GM12865 (cell line): ENCODE measurements around the gene TCAP.

ENCODE experiments used
- DNase-seq: peaks from one replicate; pipeline ENCODE4 v3.0.0; 2010; ENCODE audit warnings: low read depth
- H3K4me3 ChIP-seq: 2 replicates; pipeline ENCODE4 v1.5.1; 2011; ENCODE audit warnings: mild to moderate bottlenecking, low read depth, low read length, control low read depth
- TF ChIP-seq, protein P1 (sequence below): IDR thresholded peaks from 2 replicates; pipeline ENCODE4 v1.5.1; 2011; ENCODE audit warnings: low read length, control low read depth, low read depth, inconsistent platforms; ENCODE audit not compliant: insufficient read depth; ENCODE audit errors: missing control alignments

The TCAP gene

DNA sequence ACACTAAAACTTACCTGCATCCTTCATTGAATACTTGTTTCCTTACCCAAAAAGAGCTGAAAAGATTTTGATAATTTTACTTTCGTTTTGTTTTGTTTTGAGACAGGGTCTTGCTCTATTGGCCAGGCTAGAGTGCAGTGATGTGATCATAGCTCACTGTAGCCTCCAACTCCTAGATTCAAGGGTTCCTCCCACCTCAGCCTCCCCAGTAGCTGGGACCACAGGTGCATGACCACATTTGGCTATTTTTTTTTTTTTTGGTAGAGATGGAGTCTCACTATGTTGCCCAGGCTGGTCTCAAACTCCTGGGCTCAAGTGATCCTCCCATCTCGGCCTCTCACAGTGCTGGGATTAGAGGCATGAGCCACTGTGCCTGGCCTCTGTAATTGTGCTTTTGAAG is 10.0 kb upstream of the TCAP start:
- TF ChIP-seq, protein P1, sequence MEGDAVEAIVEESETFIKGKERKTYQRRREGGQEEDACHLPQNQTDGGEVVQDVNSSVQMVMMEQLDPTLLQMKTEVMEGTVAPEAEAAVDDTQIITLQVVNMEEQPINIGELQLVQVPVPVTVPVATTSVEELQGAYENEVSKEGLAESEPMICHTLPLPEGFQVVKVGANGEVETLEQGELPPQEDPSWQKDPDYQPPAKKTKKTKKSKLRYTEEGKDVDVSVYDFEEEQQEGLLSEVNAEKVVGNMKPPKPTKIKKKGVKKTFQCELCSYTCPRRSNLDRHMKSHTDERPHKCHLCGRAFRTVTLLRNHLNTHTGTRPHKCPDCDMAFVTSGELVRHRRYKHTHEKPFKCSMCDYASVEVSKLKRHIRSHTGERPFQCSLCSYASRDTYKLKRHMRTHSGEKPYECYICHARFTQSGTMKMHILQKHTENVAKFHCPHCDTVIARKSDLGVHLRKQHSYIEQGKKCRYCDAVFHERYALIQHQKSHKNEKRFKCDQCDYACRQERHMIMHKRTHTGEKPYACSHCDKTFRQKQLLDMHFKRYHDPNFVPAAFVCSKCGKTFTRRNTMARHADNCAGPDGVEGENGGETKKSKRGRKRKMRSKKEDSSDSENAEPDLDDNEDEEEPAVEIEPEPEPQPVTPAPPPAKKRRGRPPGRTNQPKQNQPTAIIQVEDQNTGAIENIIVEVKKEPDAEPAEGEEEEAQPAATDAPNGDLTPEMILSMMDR, result no peak
- no peak for DNase-seq
- no peak overlapping the region for H3K4me3 ChIP-seq

DNA sequence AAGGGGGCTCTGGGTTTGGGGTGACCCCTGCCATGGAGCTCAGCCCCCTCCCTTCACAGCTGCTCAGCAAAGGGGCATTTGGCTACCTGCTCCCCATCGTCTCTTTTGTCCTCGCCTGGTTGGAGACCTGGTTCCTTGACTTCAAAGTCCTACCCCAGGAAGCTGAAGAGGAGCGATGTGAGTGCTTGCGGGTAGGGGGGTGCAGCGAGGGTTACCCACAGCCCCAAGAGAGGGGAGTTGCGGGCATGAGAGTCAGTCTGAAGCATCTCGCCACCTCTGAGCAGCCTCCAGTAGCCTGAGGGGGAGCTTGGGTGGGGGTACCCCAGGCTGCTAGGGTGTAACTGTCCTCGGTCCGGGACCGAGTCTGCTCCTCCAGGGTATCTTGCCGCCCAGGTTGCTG is 6.8 kb upstream of the TCAP start:
- H3K4me3 ChIP-seq, result no peak overlapping the region
- no peak for DNase-seq
- TF ChIP-seq, protein P1, result no peak

DNA sequence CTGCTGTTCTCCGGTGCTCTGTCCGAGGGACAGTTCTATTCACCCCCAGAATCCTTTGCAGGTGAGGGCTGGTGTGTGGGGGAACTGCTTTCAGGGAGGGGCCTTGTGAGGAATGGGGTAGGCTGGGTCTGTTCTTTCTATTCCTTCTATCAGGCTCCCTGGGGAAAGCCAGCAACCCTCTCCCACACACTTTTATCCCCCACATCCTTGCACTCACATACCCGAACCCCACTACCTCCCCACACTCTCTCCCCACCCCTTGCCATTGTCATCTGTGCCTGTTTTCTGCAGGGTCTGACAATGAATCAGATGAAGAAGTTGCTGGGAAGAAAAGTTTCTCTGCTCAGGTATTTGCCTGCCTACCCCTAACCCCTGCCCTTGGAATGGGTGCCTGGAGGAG is 6.4 kb upstream of the TCAP start:
- TF ChIP-seq, protein P1, result no peak
- H3K4me3 ChIP-seq, result no peak overlapping the region
- no peak for DNase-seq

DNA sequence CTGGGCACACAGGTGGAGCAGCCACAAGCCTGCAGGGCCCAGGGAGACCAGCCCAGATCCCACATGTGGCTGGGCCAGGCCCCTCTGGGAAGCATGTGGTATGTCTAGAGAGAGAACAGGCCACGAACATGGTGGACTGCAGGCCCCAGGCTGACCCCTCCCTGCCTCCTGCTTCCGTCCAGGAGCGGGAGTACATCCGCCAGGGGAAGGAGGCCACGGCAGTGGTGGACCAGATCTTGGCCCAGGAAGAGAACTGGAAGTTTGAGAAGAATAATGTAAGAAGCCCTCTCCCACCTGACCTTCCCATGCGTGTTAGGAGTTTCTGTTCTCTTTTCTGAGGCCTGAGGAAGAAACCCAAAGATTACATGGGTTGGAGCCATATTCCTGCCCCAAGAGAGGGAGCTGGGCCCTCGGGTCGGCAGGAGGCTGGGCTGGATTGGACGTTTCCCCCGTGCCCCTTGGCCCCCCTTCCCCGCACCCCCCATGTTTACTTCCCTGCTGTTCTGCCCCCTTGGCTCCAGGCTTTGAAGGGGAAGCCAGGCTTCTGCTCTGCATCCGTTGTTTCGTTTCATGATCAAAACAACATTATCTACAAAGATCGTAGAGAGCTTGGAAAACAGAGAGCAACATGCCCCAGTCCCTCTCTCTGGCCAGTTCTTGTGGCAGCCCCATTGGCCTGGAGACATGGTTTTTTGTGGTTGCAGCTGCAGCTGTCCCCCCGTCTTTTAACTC is 5.7 kb upstream of the TCAP start:
- H3K4me3 ChIP-seq, result no peak overlapping the region
- DNase-seq, result no peak
- TF ChIP-seq, protein P1, result no peak

DNA sequence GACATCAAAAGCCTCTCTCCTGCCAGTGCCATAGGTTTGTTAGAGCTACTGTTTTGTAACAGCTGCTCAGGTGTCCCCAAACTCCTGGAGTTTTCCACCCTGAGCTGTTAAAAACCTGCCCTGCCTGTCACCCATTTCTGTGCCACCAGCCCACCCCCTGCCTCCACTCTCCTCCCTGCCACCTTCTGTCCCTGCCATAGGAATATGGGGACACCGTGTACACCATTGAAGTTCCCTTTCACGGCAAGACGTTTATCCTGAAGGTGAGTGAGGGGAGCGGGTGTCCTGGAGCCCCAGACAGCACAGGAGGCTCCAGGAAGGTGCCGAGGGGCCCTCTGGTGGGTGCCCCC is 5.2 kb upstream of the TCAP start:
- DNase-seq, result no peak
- no peak overlapping the region for H3K4me3 ChIP-seq
- TF ChIP-seq, protein P1, result no peak

DNA sequence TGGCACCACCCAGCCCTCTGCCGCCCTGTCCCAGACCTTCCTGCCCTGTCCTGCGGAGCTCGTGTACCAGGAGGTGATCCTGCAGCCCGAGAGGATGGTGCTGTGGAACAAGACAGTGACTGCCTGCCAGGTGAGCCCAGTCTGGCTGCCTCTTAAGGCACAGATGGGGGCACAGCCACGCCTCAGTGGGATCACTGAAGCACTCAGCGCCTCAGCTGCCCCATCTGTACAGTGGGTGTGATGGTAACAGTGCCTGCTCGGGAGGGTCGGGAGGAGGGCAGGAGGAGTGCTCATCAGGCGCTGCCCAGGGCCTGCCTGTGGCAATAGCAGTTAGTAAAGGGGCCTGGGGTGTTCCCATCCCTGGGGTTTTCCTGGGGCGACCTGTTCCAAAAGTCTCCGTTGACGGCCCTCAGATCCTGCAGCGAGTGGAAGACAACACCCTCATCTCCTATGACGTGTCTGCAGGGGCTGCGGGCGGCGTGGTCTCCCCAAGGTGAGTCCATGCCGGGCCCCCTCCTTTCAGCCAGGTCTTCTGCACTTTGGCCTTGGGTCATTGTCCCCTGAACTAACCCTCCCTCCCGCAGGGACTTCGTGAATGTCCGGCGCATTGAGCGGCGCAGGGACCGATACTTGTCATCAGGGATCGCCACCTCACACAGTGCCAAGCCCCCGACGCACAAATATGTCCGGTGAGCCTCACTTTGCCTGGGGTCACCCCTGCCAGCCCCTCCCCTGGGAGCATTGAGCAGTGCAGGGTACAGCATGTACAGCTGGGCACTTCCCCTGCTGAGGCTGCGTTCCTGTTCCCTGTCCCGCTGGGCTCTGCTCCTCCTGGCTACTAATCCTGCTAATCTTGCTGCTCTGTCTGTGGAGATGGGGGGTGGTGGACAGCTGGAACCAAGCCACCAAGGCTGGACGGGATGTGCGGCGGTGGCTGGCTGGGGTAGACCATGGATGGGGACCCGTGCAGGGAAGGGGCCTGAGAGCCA is 4.5 kb upstream of the TCAP start:
- H3K4me3 ChIP-seq, result no peak overlapping the region
- TF ChIP-seq, protein P1, result no peak
- no peak for DNase-seq
